ENCODE data around the gene DNAH12. TPM values are rescaled to one million over a fixed set of nuclear protein-coding genes. Genes with fewer than 3 reads are reported as not detected.

The DNAH12 gene
- total and polyA plus RNA-seq, 10 of the 15 experiments (the other 5 are each of a cell fraction or from before 2014, with no cell fraction given), result under 0.01 to 0.35 (median 0.08) TPM

DNA sequence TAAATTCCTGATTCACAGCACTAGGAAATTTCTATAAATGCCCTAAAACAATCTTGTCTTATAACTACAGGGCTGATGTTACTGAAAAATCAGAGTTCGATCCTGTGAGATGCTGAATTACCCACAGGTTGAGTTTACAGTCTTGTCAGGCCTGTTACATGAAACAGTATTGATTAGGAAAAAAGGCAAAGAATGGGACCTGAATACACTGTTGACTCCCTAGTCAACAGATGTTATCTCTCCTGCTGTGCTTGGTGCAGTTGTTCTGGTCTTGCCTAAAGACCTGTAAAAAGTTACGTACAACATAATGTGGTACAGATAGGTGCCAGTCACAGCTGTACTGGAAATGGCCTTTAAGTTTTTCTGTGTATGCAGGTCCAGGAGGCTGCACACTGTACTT lies 160.3 kb downstream of the DNAH12 start:
- H3K79me2 ChIP-seq (ENCODE audit: control insufficient read depth, insufficient read depth, low read length), result no peaks in the 10 kb centered on the region
- no peaks in the 10 kb centered on the region for H3K9me3 ChIP-seq (replicated peaks; ENCODE audit: control insufficient read depth, insufficient read depth, low read length)
- DNase-seq (ENCODE audit: low read depth, low spot score) (no peak), FAIRE-seq (no peak), ATAC-seq (no peak)
- POLR2A ChIA-PET, result interaction anchor here (0.8 kb wide), 1 partner anchor 9 kb away, joined by 3 read pairs; no protein-coding TSS in a partner anchor
- H3K4me3 ChIP-seq, result no peak overlapping the region
- no TSS peak for BruUV-seq (replicated peaks)
- 69% methylated on average over 2 of the region's 2 CpGs for whole genome bisulfite sequencing (ENCODE audit: insufficient coverage, insufficient replicate concordance, low lambda C conversion rate, missing lambda C conversion rate)
- no peaks in the 10 kb centered on the region for H3K36me3 ChIP-seq (ENCODE audit: control insufficient read depth in 2 of 2, insufficient read depth in 2 of 2, low read length in 1 of 2)
- CTCF ChIA-PET, result interaction anchor here (1.3 to 5.4 kb wide), 3 partner anchors 14 to 284 kb away, joined by 3 to 23 read pairs (median 3); no protein-coding TSS in a partner anchor
- in situ Hi-C loops (cut with MboI) (no loop called here), intact Hi-C loops (cut with micrococcal nuclease; ENCODE audit: unreplicated experiment) (no loop called here)
- no peak overlapping the region for H3K9ac ChIP-seq (ENCODE audit: control insufficient read depth, insufficient read depth, low read length)
- no peaks in the 10 kb centered on the region for H3K27me3 ChIP-seq (replicated peaks in 1 of 2; ENCODE audit: control insufficient read depth in 2 of 2, insufficient read depth in 2 of 2, low read length in 1 of 2)
- RAD21 ChIA-PET (ENCODE audit: unreplicated experiment), result interaction anchor here (1.3 kb wide), 1 partner anchor 14 kb away, joined by 5 read pairs; no protein-coding TSS in a partner anchor
- H3K4me2 ChIP-seq (ENCODE audit: control insufficient read depth, insufficient read depth), result no peak overlapping the region
- SMC1A ChIA-PET (ENCODE audit: uncharacterized antibody, unreplicated experiment), result interaction anchor here (1.2 kb wide), 2 partner anchors 14 to 442 kb away, joined by 3 read pairs; no protein-coding TSS in a partner anchor
- no peak overlapping the region for H2AFZ ChIP-seq (ENCODE audit: control insufficient read depth, low read depth, low read length)
- no peaks in the 10 kb centered on the region for H3K4me1 ChIP-seq (ENCODE audit: control insufficient read depth, insufficient read depth, low read length)
- no peak overlapping the region for H3K27ac ChIP-seq (ENCODE audit: control insufficient read depth, insufficient read depth)
- no peaks in the 10 kb centered on the region for H4K20me1 ChIP-seq (ENCODE audit: control insufficient read depth, insufficient read depth)
- TF ChIP-seq ZNF217 (IDR thresholded peaks at IDR 0.05) (no peak), GATAD2B (conservative IDR thresholded peaks at IDR 0.05; ENCODE audit: low read depth) (no peak), ZNF274 (IDR thresholded peaks at IDR 0.05; ENCODE audit: insufficient read depth, insufficient read length) (no peak), CHD4 (IDR thresholded peaks at IDR 0.05) (no peak), PAX5 (IDR thresholded peaks at IDR 0.05; ENCODE audit: borderline replicate concordance, low read depth, low read length) (no peak), NFXL1 (IDR thresholded peaks at IDR 0.05; ENCODE audit: borderline replicate concordance) (no peak), BCLAF1 (IDR thresholded peaks at IDR 0.05) (no peak), ZBED1 (IDR thresholded peaks at IDR 0.05; ENCODE audit: borderline replicate concordance) (no peak), TARDBP (IDR thresholded peaks at IDR 0.05; ENCODE audit: borderline replicate concordance) (no peak), ZNF592 (IDR thresholded peaks at IDR 0.05) (no peak), BACH1 (IDR thresholded peaks at IDR 0.05; ENCODE audit: borderline replicate concordance) (no peak)
- TF ChIP-seq, protein P1, sequence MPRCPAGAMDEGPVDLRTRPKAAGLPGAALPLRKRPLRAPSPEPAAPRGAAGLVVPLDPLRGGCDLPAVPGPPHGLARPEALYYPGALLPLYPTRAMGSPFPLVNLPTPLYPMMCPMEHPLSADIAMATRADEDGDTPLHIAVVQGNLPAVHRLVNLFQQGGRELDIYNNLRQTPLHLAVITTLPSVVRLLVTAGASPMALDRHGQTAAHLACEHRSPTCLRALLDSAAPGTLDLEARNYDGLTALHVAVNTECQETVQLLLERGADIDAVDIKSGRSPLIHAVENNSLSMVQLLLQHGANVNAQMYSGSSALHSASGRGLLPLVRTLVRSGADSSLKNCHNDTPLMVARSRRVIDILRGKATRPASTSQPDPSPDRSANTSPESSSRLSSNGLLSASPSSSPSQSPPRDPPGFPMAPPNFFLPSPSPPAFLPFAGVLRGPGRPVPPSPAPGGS (IDR thresholded peaks at IDR 0.05; ENCODE audit: borderline replicate concordance, insufficient read depth, low read depth, low read length, poor library complexity, severe bottlenecking), result no peak
- TF ChIP-seq, protein P2, sequence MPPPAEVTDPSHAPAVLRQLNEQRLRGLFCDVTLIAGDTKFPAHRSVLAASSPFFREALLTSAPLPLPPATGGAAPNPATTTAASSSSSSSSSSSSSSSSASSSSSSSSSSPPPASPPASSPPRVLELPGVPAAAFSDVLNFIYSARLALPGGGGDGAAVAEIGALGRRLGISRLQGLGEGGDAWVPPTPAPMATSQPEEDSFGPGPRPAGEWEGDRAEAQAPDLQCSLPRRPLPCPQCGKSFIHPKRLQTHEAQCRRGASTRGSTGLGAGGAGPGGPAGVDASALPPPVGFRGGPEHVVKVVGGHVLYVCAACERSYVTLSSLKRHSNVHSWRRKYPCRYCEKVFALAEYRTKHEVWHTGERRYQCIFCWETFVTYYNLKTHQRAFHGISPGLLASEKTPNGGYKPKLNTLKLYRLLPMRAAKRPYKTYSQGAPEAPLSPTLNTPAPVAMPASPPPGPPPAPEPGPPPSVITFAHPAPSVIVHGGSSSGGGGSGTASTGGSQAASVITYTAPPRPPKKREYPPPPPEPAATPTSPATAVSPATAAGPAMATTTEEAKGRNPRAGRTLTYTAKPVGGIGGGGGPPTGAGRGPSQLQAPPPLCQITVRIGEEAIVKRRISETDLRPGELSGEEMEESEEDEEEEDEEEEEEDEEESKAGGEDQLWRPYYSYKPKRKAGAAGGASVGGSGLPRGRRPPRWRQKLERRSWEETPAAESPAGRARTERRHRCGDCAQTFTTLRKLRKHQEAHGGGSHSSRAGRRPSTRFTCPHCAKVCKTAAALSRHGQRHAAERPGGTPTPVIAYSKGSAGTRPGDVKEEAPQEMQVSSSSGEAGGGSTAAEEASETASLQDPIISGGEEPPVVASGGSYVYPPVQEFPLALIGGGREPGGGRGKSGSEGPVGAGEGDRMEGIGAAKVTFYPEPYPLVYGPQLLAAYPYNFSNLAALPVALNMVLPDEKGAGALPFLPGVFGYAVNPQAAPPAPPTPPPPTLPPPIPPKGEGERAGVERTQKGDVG (CRISPR knock-in tag; IDR thresholded peaks at IDR 0.05), result no peak
